Muscle of leg (tissue), 11 donors: ENCODE data around the gene OVOL2. TPM values are rescaled to one million over a fixed set of nuclear protein-coding genes. Genes with fewer than 3 reads are reported as not detected.
"Not testable (repeated sequence)": the region's sequence is repeated elsewhere in the genome, so short reads cannot be mapped to it uniquely, and the experiment has no call there.

Experiments
- DNase-seq: peaks from one replicate; pipeline ENCODE4 v3.0.0; 2013
- H3K27ac ChIP-seq: one replicate; pipeline ENCODE4 v1.5.1; 2013; ENCODE audit warnings: mild to moderate bottlenecking, low read length, control low read depth
- H3K27me3 ChIP-seq: one replicate; pipeline ENCODE4 v1.6.1; 2013; ENCODE audit warnings: low read length; ENCODE audit not compliant: control insufficient read depth, insufficient read depth
- H3K36me3 ChIP-seq: one replicate; pipeline ENCODE4 v1.6.1; 2013; ENCODE audit warnings: low read length; ENCODE audit not compliant: control insufficient read depth, insufficient read depth
- H3K4me1 ChIP-seq: one replicate; pipeline ENCODE4 v1.6.1; 2013; ENCODE audit warnings: low read length; ENCODE audit not compliant: control insufficient read depth, insufficient read depth
- H3K4me3 ChIP-seq: one replicate; pipeline ENCODE4 v1.5.1; 2013; ENCODE audit warnings: low read length, control low read depth
- H3K9me3 ChIP-seq: replicated peaks from 2 replicates; pipeline ENCODE4 v1.6.1; 2013; ENCODE audit warnings: low read depth, low read length; ENCODE audit not compliant: control insufficient read depth
- WGBS: methylation state at CpG from one replicate; pipeline ENCODE4 v1.1.5; 2013; ENCODE audit warnings: missing lambda C conversion rate; ENCODE audit not compliant: insufficient coverage; 5-methylcytosine and 5-hydroxymethylcytosine counted together
- polyA plus RNA-seq, 8 donors: library from polyadenylated mRNA; unstranded; fragments of 120-200 nt; gene quantifications; one replicate each; pipeline versions ENCODE4 v1.2.1 to v1.2.3, GENCODE V29; 2013; ENCODE audit warnings: inconsistent platforms in 1 of 8, low replicate concordance in 1 of 8; ENCODE audit not compliant: insufficient read length in 8 of 8, insufficient read depth in 1 of 8
- total RNA-seq: library from RNA; stranded (reverse); fragments of 120-200 nt; gene quantifications from one replicate; pipeline ENCODE4 v1.2.4, GENCODE V29; 2013

The OVOL2 gene
- total and polyA plus RNA-seq, 9 donors = 0.45 to 0.78 TPM; not detected in 7

DNA sequence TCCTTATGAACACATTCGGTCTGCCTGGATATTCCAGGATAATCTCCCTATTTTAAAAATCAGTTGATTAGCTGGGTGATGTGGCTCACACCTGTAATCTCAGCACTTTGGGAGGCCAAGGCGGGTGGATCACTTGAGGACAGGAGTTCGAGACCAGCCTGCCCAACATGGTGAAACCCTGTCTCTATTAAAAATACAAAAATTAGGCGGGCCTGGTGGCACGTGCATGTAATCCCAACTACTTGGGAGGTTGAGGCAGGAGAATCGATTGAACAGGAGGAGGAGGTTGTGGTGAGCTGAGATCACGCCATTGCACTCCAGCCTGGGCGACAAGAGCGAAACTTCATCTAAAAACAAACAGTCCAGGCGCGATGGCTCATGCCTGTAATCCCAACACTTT, 31.1 kb upstream of the OVOL2 start:
- 80% methylated on average over 1 of the region's 11 CpGs for WGBS
- H3K27me3 ChIP-seq, H3K4me1 ChIP-seq, H3K36me3 ChIP-seq, H3K27ac ChIP-seq, H3K4me3 ChIP-seq, DNase-seq, H3K9me3 ChIP-seq: not testable (repeated sequence)

DNA sequence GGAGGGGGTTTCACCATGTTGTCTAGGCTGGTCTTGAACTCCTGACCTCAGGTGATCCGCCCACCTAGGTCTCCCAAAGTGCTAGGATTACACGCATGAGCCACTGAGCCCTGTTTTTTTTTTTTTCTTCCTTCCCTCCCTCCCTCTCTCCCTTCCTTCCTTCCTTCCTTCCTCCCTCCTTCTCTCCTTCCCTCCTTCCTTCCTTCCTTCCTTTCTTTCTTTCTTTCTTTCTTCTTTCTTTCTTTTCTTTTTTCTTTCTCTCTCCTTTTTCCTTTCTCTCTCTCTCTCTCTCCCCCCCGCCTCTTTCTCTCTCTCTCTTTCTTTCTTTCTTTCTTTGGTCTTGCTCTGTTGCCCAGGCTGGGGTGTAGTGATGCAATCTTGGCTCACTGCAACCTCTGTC, 30.6 kb upstream of the OVOL2 start:
- not testable (repeated sequence) for H3K27me3 ChIP-seq, DNase-seq, H3K27ac ChIP-seq, H3K4me1 ChIP-seq, H3K9me3 ChIP-seq, H3K36me3 ChIP-seq, H3K4me3 ChIP-seq
- 82% methylated on average over 2 of the region's 3 CpGs for WGBS

GRCh38 chr20:18087054-18087453, 29.3 kb upstream of the OVOL2 start:
- DNase-seq = no peak
- H3K4me3 ChIP-seq = no peak overlapping the region
- H3K4me1 ChIP-seq = no peaks in the 10 kb centered on the region
- peaks cover 2% of the 10 kb centered on the region for H3K27me3 ChIP-seq
- no peaks in the 10 kb centered on the region for H3K9me3 ChIP-seq
- 43% methylated on average over 5 of the region's 6 CpGs for WGBS
- no peak overlapping the region for H3K27ac ChIP-seq
- H3K36me3 ChIP-seq = no peaks in the 10 kb centered on the region

GRCh38 chr20:18080836-18081235, 23.1 kb upstream of the OVOL2 start:
- H3K27ac ChIP-seq, H3K4me1 ChIP-seq: not testable (repeated sequence)
- WGBS = 80% methylated on average over 1 of the region's 9 CpGs

GRCh38 chr20:18079756-18080353, 22.1 kb upstream of the OVOL2 start:
- peaks cover 2% of the 10 kb centered on the region for H3K27me3 ChIP-seq
- 93% methylated on average over 7 of the region's 10 CpGs for WGBS

More at GRCh38 chr20:18080836-18081235, 23.1 kb upstream of the OVOL2 start:
- not testable (repeated sequence) for H3K36me3 ChIP-seq, H3K27me3 ChIP-seq, H3K4me3 ChIP-seq, H3K9me3 ChIP-seq, DNase-seq

GRCh38 chr20:18077157-18077556, 19.4 kb upstream of the OVOL2 start:
- Histone ChIP-seq H3K36me3 (no peaks in the 10 kb centered on the region), H3K27ac (no peak overlapping the region), H3K4me3 (no peak overlapping the region), H3K27me3 (peaks cover 2% of the 10 kb centered on the region), H3K4me1 (no peaks in the 10 kb centered on the region), H3K9me3 (no peaks in the 10 kb centered on the region)
- no peak for DNase-seq
- 69% methylated on average over 2 of the region's 4 CpGs for WGBS

More at GRCh38 chr20:18079756-18080353, 22.1 kb upstream of the OVOL2 start:
- no peak for DNase-seq
- Histone ChIP-seq H3K4me3 (no peak overlapping the region), H3K4me1 (no peaks in the 10 kb centered on the region), H3K36me3 (no peaks in the 10 kb centered on the region), H3K27ac (no peak overlapping the region), H3K9me3 (no peaks in the 10 kb centered on the region)

DNA sequence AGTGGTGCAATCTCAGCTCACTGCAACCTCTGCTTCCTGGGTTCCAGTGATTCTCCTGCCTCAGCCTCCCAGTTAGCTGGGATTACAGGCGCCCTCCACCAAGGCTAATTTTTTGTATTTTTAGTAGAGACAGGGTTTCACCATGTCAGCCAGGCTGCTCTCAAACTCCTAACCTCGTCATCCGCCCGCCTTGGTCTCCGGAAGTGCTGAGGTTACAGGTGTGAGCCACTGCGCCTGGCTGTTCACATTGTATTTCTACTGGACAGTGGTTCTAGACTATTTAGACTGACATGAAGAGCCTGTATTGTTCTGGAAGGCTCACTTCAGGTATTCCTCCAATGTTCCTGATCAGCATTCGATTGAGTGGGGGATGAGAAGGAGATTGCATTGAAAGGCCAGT, 14.8 kb upstream of the OVOL2 start:
- no peak for DNase-seq
- no peak overlapping the region for H3K4me3 ChIP-seq
- no peaks in the 10 kb centered on the region for H3K9me3 ChIP-seq
- H3K27ac ChIP-seq = no peak overlapping the region
- peaks cover 4% of the 10 kb centered on the region for H3K27me3 ChIP-seq
- H3K36me3 ChIP-seq = no peaks in the 10 kb centered on the region
- no peaks in the 10 kb centered on the region for H3K4me1 ChIP-seq
- 96% methylated on average over 5 of the region's 7 CpGs for WGBS

DNA sequence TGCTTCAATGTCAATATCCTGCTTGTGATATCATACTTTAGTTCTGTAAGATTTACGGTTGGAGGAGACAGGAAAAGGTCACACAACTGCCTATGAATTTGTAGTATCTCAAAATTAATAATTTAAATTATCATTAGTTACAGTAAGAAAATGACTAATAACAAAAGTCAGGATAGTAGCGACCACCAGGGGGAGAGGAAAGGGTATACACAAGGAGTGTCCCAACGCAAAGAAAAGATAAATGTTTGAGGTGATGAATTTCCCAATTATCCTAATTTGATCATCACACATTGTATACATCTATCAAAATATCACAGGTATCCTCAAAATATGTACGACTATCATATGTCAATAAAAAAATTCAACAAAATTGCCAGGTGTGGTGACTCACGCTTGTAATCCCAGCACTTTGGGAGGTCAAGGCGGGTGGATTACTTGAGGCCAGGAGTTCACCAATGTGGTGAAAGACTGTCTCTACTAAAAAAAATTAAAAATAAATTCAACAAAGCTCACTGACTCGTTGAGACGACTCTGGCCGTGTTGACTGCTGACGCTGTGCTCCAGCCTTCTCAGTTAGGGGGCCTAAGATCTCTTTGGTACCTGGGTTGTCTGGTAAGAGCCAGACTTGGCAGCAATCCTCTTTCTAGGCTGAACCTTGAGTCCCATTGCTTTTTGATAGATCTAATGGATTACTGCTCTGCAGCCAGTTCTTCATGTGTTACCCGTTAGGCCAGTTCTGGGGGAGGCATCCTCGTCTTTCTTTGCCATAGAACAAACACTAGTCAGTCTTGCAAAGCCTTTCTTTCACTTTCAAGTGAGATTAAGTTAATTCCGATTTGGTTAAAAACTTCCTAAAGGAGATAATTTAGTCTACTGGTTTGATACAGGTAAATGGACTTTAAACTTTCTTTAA, 9.0 kb upstream of the OVOL2 start:
- Histone ChIP-seq H3K9me3 (no peaks in the 10 kb centered on the region), H3K27me3 (peaks cover 13% of the 10 kb centered on the region), H3K36me3 (no peaks in the 10 kb centered on the region), H3K4me3 (no peak overlapping the region), H3K4me1 (no peaks in the 10 kb centered on the region), H3K27ac (no peak overlapping the region)
- 56% methylated on average over 5 of the region's 13 CpGs for WGBS
- DNase-seq = no peak

DNA sequence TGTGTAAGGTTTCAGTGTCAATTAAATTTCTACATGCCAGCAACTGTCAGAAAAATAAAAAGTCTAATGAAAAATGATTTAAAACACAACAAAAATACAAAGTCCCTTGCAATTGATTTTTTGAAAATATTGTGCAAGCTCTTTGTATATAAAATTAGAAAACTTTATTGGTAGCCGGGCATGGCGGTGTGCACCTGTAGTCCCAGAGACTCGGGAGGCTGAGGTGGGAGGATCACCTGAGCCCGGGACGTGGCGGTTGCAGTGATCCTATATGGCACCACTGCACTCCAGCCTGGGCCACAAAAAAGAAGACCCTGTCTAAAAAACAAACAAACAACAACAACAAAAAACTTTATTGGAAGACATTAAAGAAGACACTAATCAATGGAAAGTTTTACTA, 6.0 kb upstream of the OVOL2 start:
- Histone ChIP-seq H3K27me3 (peaks cover 35% of the 10 kb centered on the region), H3K9me3 (no peaks in the 10 kb centered on the region), H3K4me3 (no peak overlapping the region)

GRCh38 chr20:18059603-18060002, 1.9 kb upstream of the OVOL2 start:
- Histone ChIP-seq H3K9me3 (no peaks in the 10 kb centered on the region), H3K36me3 (no peaks in the 10 kb centered on the region), H3K4me1 (peaks cover 16% of the 10 kb centered on the region), H3K4me3 (no peak overlapping the region), H3K27ac (no peak overlapping the region), H3K27me3 (peaks cover 75% of the 10 kb centered on the region)
- WGBS = no CpG with 5 or more reads among the region's 2 CpGs
- DNase-seq = no peak

More for the DNA sequence above, 6.0 kb upstream of the OVOL2 start:
- Histone ChIP-seq H3K27ac (no peak overlapping the region), H3K4me1 (peaks cover 3% of the 10 kb centered on the region), H3K36me3 (no peaks in the 10 kb centered on the region)
- no peak for DNase-seq
- WGBS = no CpG with 5 or more reads among the region's 6 CpGs
